ENCODE measurements around the gene CUBN.

DNA sequence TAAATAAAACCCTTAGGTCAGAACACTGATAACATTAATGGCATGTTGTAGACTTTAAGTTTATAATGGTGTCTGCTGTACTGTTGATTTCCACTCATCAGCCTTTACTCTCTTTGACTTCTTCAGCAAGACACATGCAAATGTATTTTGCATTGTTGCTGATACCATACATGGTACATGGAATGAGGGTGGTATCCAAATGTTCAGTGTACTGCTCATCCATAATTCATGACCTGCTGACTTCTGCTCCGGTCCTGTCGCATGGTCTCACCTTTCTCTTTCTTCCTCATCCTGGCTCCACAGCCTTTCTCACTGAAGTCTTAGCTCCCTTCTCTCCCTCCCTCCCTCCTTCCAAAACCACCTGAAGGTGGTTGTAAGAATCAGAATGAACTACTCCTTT is 4.7 kb upstream of the CUBN start:
- TF ChIP-seq EZH2 (IDR thresholded peaks at IDR 0.05; ENCODE audit: insufficient read depth, poor library complexity, severe bottlenecking) (no peak), EZH2phosphoT487 (IDR thresholded peaks at IDR 0.05; ENCODE audit: insufficient read depth, low read depth) (no peak)
